Progenitor cell of endocrine pancreas (in vitro differentiated cells): Measurements from ENCODE around the gene RNF208. TPM values are rescaled to one million over a fixed set of nuclear protein-coding genes. Genes with fewer than 3 reads are reported as not detected.

Experiments used
- DNase-seq: peaks from one replicate; pipeline ENCODE4 v3.0.0; 2021; ENCODE audit warnings: low spot score; ENCODE audit not compliant: unreplicated experiment
- H3K27ac Mint-ChIP-seq: 2 replicates; pipeline ENCODE4 v1.8.0; 2021; ENCODE audit warnings: mild to moderate bottlenecking, moderate library complexity, mixed read lengths
- H3K27me3 Mint-ChIP-seq: 2 replicates; pipeline ENCODE4 v1.8.0; 2021; ENCODE audit warnings: mixed read lengths
- H3K36me3 Mint-ChIP-seq: 2 replicates; pipeline ENCODE4 v1.8.0; 2022; ENCODE audit warnings: mixed read lengths; ENCODE audit not compliant: insufficient read depth
- H3K4me1 Mint-ChIP-seq: 2 replicates; pipeline ENCODE4 v1.8.0; 2021; ENCODE audit warnings: low read depth, mixed read lengths
- H3K4me3 Mint-ChIP-seq: 2 replicates; pipeline ENCODE4 v1.8.0; 2021; ENCODE audit warnings: low read depth, mild to moderate bottlenecking, moderate library complexity, mixed read lengths
- H3K9me3 Mint-ChIP-seq: 2 replicates; pipeline ENCODE4 v1.8.0; 2021; ENCODE audit warnings: low read depth, mixed read lengths
- total RNA-seq: library from RNA; stranded (reverse); gene quantifications from 2 replicates; pipeline ENCODE4 v1.2.1, GENCODE V29; 2021
- TF ChIP-seq, protein P1 (sequence below): fragments of 200-600 bp; sonication (generic); IDR thresholded peaks from one replicate; pipeline ENCODE4 v1.5.0; 2021; ENCODE audit warnings: antibody characterized with exemption, mild to moderate bottlenecking; ENCODE audit not compliant: unreplicated experiment

The RNF208 gene
- total RNA-seq, 1 donor from 2014 or later = 25.7 TPM

- Mint-ChIP-seq H3K27me3 (no peaks in the 10 kb centered on the region), H3K4me1 (peaks cover 14% of the 10 kb centered on the region), H3K4me3 (no peak overlapping the region), H3K9me3 (no peaks in the 10 kb centered on the region), H3K36me3 (no peaks in the 10 kb centered on the region), H3K27ac (no peak overlapping the region)
- TF ChIP-seq, protein P1, sequence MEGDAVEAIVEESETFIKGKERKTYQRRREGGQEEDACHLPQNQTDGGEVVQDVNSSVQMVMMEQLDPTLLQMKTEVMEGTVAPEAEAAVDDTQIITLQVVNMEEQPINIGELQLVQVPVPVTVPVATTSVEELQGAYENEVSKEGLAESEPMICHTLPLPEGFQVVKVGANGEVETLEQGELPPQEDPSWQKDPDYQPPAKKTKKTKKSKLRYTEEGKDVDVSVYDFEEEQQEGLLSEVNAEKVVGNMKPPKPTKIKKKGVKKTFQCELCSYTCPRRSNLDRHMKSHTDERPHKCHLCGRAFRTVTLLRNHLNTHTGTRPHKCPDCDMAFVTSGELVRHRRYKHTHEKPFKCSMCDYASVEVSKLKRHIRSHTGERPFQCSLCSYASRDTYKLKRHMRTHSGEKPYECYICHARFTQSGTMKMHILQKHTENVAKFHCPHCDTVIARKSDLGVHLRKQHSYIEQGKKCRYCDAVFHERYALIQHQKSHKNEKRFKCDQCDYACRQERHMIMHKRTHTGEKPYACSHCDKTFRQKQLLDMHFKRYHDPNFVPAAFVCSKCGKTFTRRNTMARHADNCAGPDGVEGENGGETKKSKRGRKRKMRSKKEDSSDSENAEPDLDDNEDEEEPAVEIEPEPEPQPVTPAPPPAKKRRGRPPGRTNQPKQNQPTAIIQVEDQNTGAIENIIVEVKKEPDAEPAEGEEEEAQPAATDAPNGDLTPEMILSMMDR = no peak
- DNase-seq = no peak
Observed at GRCh38 chr9:137192448-137192780, 29.6 kb downstream of the RNF208 start.

- H3K4me1 Mint-ChIP-seq = peaks cover 16% of the 10 kb centered on the region
- no peak overlapping the region for H3K27ac Mint-ChIP-seq
- H3K9me3 Mint-ChIP-seq = no peaks in the 10 kb centered on the region
- H3K27me3 Mint-ChIP-seq = no peaks in the 10 kb centered on the region
- H3K4me3 Mint-ChIP-seq = no peak overlapping the region
- H3K36me3 Mint-ChIP-seq = no peaks in the 10 kb centered on the region
- TF ChIP-seq, protein P1 = no peak
- no peak for DNase-seq
Observed at GRCh38 chr9:137191691-137192447, 30.2 kb downstream of the RNF208 start.

GRCh38 chr9:137191245-137191644 lies 30.8 kb downstream of the RNF208 start:
- TF ChIP-seq, protein P1 = no peak
- Mint-ChIP-seq H3K36me3 (no peaks in the 10 kb centered on the region), H3K4me3 (no peak overlapping the region), H3K4me1 (peaks cover 18% of the 10 kb centered on the region), H3K9me3 (no peaks in the 10 kb centered on the region), H3K27me3 (no peaks in the 10 kb centered on the region), H3K27ac (no peak overlapping the region)
- DNase-seq = no peak

DNA sequence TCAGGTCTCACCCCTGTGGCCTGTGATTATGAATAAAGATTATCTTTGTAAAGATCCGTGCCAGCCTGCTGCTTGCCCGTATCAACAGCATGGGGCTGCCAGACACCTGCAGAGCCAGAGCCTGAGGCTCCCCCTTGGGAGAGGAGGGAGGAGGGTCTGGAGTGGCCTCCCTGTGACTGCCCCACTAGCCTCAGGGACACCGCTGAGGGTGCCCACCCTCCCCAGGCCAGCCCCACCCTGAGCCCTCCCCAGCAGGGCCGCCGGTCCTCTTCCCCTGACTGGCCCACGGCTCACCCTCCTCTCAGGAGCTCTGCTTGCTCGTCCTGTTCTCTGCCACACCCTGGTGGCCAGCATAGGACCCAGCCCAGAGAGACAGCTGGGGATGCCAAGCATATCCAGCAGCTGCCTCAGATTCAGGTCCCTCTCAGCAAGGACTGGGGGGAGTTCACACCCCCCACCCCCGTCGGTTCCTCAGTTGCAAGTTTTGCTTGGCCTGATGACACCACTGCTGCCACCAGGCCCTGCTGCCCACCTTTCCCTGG lies 31.7 kb downstream of the RNF208 start:
- DNase-seq = no peak
- Mint-ChIP-seq H3K9me3 (no peaks in the 10 kb centered on the region), H3K27ac (peak overlapping the region; percentile 74), H3K36me3 (no peaks in the 10 kb centered on the region), H3K4me3 (peak overlapping the region; percentile 92), H3K27me3 (no peaks in the 10 kb centered on the region), H3K4me1 (peaks cover 17% of the 10 kb centered on the region)
- TF ChIP-seq, protein P1 = no peak

DNA sequence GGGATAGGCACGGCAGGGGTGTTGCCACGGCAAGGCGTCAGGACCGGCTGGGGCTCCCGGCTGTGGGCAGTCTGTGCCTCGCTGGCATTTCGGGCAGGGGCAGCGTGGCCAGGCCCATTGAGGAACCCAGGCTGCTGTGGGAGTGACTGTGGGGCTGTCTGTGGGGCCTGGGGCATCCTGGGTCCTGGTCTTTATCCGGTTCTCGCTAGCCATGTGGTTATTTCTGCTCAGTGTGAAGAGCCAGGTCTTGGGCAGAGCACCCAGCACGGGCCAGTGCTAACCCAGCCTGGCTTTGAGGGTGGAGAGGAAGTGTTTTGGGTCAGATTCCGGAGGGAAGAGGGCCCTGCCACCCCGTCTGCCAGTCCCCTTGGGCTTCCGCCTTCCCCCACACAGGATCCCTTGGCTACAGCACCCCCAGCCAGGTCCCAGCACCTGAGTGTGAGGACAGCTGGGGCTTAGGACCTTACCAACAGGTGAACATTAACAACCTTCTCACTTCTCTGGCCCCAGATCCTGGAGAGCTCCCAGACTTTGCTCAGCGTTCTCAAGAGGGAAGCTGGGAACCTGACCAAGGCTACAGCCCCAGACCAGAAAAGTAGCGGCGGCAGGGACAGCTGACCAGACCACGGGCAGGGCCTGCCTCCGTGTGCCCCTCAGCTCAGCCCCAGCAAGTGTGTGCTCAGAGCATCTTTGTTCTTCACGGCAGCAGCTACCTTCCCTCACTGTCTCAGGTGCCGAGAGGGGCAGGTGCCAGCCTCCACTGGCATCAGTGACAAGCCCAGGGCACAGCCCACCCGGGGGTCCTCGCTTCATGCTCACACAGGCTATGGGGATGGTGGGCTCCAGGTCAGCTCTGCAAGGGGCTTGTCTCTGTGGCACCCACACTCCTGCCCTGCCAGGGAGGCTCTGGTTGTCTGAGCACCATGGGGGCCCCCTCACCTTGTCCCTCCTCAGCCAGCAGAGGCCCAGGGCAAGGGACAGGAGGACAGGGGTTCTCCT lies 32.4 kb downstream of the RNF208 start:
- Mint-ChIP-seq H3K4me1 (peaks cover 15% of the 10 kb centered on the region), H3K9me3 (no peaks in the 10 kb centered on the region), H3K27me3 (no peaks in the 10 kb centered on the region), H3K27ac (peak overlapping the region; percentile 98), H3K36me3 (no peaks in the 10 kb centered on the region), H3K4me3 (peak overlapping the region; percentile 92)
- TF ChIP-seq, protein P1 = no peak
- no peak for DNase-seq
